GM21526 (cell line): ENCODE data around the gene OR52E1.
"Not testable (repeated sequence)": the region's sequence is repeated elsewhere in the genome, so short reads cannot be mapped to it uniquely, and the experiment has no call there.

Experiments
- ATAC-seq: cut with Tn5 transposase; IDR thresholded peaks from one replicate; pipeline ENCODE4 v1.9.1; 2021; ENCODE audit warnings: moderate library complexity; ENCODE audit not compliant: unreplicated experiment, low FRiP score

Gene OR52E1

DNA sequence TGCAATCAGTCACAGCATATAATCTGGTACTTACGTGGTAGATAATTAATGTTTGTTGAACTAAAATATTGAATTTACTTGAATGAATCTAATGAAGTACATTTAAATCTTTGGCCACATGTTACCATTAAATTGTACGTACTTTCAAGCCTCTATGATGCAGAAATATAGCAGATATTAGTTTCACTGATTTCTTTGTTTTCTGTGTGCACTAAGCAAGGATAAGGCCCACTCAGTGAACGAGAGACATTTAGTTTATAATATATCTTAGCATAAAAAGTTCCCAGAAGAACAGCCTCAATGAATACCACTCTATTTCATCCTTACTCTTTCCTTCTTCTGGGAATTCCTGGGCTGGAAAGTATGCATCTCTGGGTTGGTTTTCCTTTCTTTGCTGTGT is at the start of gene OR52E1:
OR52E1 (plus strand) TSS at position 301 of the 400 bp plus-strand sequence.
- ATAC-seq, result no peak

DNA sequence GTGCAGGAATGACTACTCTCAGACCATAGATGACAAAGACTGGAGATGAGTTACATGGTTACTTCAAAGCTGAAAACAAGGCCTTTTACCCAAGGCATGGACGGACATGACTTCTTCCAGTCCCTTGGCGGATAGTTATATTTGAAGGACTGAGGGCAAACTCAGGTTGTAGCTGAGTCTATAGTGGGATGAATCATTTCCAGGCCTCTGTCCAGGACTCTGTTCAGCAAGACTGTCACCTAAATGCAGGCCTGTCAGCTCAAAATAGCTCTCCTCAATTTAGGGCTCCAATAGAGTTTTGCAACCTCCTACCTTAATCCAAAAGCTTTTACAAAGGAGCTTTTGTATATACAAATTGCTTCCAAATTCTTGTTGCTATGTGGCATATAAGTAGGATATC is 47.4 kb upstream of the OR52E1 start:
- no peak for ATAC-seq

DNA sequence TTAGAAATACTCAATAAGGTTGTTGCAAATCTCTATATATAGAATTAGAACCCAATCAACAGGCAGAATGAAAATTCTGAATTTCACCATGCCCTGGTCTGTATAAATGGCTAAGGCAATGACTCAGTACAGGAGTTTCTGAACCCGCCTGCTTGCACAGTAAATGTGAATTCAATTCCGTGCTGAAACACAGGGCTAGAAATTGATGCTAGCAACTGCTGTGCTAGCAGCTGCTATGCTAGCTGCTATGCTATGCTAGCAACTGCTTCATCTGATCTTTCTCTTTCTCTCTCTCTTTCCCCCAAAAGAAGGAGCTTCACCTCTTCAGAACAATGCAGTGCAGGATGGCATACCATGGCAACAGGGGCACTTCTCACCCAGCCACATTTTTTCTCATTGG is 32.7 kb upstream of the OR52E1 start:
- no peak for ATAC-seq

DNA sequence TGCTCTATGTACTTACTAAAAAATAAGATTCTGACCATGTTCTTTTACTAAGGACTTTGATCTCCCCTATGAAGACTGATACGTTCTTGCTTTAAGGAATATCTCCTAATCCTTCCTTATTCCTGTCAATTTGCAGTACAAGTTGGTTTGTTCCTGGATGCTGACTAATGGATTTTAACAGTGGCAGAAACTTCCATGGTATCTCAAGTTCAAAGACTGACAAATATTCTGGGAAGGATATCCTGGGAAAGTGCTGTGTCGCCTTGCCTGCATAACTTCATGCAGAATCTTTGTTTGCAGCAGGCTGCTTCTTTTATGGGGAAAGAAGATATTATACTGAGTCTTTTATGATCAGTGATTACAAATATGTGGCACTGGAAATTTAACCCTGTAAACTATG is 31.4 kb upstream of the OR52E1 start:
- ATAC-seq, result no peak

DNA sequence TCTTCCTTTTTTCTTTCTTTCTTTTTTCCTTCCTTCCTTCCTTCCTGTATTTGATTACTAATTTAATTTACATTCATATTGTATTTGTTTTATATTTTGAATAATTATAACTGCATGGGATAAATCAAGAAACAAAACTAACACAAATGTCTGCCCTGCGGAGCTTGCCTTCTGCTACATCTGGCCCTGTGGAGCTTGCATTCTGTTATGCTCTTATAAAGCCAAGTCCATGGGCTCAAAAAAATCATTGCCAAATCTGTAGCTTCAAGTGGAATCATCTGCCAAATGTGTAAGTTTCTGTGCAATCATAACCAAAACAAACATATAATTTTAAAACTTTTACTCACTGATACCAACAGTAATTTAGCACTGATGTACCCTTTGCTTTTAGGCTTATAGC is 31.0 kb upstream of the OR52E1 start:
- no peak for ATAC-seq

DNA sequence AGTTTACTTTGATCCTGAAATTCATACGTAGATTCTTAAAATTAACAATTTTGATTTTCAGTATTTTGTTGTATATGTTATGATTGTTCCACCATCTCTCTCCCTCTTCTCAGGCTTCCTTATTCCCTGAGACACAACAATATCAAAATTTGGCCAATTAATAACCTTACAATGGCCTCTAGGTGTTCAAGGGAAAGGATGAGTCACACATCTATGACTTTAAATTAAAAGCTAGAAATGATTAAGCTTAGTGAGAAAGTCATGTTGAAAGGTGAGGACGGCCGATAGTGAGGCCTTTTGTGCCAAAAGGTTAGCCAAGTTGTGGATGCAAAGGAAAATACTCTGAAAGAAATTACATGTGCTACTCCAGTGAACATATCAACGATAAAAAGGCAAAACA is 28.5 kb upstream of the OR52E1 start:
- ATAC-seq, result no peak

DNA sequence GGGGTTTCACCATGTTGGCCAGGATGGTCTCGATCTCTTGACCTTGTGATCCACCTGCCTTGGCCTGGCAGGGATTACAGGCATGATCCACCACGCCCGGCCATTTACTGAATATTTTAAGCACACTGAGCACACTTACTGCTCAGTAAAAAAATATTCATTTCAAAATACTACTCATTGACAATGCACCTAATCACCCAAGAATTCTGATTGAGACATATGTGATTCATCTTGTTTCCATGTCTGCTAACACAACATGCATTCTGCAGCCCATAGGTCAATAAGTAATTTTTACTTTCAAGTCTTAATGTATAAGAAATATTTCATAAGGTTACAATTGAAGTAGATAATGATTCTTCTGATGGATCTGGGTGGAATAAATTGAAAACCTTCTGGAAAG is 27.3 kb upstream of the OR52E1 start:
- ATAC-seq, result no peak

DNA sequence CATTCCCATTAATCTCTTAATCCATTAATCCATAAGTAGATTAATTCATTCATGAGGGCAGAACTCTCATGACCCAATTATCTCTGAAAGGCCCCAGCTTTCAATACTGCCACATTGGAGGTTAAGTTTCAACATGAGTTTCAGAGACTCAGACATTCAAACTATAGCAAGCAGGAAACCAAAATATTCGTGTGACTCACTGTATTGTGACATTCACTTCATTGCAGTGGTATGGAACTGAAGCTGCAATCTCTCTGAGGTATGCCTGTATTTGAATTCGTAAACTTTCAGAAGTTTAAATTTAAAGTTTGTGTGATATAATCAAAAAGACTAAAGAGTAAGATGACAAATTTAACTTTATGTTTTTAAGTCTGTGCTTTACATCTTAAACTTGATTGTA is 26.0 kb upstream of the OR52E1 start:
- ATAC-seq, result no peak

DNA sequence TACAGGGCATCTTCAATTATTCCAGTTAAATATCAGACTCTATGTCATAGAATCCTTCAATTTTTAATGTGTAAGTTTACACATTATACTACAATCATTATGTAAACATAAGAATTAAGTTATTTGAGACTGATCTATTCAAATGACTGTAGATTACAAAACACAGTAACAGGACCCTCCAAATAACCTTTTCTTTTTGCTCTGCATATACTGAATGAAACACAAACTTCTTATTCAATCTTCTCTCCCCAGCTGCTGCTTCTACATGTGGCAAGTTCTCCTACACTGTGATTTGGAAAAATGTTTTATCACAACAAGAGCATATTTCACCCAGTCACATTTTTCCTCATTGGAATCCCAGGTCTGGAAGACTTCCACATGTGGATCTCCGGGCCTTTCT is 23.1 kb upstream of the OR52E1 start, which contains the start of gene OR52J3:
OR52J3 (plus strand) TSS at position 301 of the 400 bp plus-strand sequence; CDS start at position 301, 0 bp downstream.
- no peak for ATAC-seq

DNA sequence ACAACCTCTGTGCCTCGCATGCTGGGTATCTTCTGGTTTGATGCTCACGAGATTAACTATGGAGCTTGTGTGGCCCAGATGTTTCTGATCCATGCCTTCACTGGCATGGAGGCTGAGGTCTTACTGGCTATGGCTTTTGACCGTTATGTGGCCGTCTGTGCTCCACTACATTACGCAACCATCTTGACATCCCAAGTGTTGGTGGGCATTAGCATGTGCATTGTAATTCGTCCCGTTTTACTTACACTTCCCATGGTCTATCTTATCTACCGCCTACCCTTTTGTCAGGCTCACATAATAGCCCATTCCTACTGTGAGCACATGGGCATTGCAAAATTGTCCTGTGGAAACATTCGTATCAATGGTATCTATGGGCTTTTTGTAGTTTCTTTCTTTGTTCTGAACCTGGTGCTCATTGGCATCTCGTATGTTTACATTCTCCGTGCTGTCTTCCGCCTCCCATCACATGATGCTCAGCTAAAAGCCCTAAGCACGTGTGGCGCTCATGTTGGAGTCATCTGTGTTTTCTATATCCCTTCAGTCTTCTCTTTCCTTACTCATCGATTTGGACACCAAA is 22.5 kb upstream of the OR52E1 start:
- ATAC-seq, result no peak

DNA sequence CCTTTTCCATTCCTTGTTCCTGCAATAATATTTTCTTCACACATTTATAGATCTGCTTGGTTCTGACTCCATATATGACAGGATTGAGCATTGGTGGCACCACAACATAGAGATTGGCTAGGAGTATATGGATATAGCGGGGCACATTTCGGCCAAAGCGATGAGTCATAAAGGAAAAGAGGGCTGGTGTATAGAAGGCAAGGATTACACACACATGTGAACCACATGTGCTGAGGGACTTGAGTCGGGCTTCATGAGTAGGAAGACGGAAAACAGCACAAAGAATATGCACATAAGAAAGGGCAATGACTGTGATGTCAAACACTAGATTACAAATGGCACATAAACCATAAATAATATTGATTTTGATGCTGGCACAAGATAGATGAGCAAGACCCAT is 10.7 kb upstream of the OR52E1 start:
- ATAC-seq, result not testable (repeated sequence)

DNA sequence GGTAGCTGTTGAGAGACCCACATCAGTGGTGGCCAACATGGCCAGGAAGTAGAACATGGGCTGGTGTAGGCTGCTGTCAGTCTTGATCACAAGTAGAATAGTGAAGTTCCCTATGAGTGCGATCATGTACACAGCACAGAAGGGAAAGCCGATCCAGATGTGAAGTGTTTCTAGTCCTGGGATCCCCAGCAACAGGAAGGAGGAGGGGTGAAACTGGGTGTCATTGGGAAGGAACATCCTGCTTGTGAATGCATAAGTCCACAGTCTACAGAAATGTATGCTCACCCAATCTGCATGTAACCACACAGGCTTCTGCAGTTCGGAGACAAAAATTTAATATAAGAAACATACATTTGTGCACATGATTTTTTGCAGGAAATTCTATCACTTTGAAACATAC is 10.0 kb upstream of the OR52E1 start, which contains the start of gene OR52E2:
OR52E2 (minus strand) TSS at position 237 of the 400 bp plus-strand sequence; CDS start at position 237, 0 bp downstream.
- no peak for ATAC-seq

DNA sequence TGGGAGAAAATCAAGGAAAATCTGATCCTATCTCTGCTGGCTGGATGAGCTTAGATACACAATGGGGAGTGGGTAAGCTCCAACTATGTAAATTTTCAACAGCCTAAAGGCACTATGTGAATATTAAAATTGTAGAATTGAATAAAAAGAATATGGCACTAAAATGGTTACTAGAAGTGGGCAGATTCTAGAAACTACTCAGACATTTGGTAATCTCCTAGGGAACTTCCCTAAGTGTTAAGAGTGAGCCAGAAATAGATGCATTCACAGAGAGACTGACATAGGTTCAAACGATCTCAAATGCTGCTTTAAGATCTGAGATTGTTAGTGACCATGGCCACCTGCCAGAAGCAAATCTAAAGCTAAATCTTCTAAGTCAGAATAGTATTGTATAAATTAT is 4.3 kb upstream of the OR52E1 start:
- ATAC-seq, result no peak

DNA sequence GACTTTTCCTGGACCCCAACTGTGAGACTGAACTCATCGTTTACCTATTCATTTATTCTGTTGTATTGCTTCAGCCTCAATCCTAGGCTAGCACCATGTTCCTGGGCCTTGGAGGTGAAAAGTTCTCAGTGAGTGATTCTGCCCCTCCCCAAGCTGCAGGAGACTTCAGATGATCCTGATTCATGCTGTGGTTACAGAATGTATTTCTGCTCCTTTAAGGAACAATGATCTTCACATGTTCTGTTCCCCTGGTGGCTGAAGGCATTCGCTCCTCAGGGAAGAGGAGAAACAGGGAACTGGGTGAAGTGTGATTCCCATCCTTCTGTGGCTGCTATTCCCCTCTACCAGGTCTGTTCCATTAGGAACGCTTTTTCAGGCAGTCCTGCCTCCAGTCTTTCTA is 2.4 kb downstream of the OR52E1 start:
- no peak for ATAC-seq

DNA sequence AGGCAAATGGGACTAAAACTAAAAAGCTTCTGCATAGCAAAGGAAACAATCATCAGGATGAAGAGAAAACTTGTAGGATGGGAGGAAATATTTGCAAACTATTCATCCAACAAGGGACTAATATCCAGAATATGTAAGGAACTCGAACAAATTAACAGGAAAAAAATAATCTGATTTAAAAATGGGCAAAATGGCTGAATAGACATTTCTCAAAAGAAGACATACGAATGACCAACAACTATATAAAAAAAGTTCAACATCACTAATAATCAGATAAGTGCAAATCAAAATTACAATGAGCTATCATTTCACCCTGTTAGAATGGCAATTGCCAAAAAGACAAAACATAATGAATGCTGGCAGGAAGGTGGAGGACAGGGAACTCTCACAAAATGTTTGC is 12.0 kb downstream of the OR52E1 start:
- ATAC-seq, result no peak

DNA sequence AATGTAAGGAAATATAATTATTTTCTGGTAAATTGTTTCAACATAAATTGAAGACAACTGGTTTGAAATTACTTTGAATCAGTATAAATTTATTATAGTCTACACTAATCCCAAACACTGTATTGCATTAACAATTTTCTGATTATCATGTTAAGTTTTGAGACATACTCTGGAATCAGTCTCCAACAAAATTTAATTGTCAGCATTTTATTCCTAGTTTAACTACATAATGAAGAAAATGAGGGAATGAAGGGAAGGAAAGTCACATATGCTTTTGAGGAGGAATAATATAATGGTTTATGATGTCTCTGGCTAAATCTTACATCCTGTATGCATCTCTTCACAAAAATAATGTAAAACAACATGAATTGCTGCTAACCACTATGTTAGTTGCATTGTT is 14.2 kb downstream of the OR52E1 start:
- ATAC-seq, result no peak

DNA sequence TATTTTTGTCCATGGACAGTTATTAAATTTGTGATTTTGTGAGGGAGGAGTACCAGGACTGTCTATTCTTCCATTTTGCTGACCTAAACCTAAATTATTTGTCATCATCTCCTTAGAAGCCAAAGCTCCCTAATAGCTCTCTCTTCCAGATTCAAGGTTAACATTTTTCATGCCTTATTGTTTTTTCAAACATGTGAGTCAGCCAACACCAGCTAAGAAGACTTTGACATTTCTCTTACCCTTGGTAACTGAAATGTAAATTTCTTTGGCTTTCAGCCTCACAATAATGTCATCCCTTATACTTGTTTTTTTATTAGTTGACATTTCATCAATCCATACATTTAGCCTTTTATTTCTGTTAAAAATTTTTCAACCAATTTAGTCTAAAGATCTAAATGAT is 19.2 kb downstream of the OR52E1 start:
- no peak for ATAC-seq

DNA sequence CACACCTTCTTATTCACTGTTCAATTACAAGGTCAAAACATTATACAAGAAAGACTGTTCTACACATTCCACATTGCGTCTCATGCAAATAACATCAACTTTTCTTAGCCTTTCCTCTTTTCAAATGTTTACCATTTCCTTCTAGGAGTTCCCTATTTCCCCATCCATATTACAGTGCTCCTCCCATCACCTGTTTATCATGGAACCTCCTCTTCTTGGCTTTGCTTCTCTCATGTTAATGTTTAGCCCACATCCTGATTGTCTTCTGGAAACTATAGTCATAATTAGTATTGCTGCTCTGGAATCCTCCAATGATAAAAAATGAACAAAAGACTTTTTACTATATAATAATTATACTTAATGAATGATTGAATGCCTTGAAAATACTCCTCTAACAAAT is 21.3 kb downstream of the OR52E1 start:
- ATAC-seq, result no peak

DNA sequence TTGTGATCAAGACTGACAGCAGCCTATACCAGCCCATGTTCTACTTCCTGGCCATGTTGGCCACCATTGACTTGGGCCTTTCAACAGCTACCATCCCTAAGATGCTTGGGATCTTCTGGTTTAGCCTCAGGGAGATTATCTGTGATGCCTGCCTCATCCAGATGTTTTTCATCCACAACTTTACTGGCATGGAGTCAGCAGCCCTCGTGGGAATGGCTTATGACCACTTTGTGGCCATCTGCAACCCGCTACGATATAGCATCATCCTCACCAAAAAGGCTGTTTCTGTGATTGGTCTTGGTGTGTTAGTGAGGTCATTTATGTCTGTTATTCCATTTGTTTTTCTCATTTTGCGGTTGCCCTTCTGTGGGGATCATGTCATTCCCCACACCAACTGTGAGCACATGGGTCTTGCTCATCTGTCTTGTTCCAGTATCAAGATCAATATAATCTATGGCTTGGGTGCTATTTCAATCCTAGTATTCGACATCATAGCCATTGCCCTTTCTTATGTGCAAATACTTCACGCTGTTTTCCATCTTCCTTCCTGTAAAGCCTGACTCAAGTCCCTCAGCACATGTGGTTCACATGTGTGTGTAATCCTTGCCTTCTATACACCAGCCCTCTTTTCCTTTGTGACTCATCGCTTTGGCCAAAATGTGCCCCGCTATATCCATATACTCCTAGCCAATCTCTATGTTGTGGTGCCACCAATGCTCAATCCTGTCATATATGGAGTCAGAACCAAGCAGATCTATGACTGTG is 23.6 kb downstream of the OR52E1 start:
- ATAC-seq, result no peak

DNA sequence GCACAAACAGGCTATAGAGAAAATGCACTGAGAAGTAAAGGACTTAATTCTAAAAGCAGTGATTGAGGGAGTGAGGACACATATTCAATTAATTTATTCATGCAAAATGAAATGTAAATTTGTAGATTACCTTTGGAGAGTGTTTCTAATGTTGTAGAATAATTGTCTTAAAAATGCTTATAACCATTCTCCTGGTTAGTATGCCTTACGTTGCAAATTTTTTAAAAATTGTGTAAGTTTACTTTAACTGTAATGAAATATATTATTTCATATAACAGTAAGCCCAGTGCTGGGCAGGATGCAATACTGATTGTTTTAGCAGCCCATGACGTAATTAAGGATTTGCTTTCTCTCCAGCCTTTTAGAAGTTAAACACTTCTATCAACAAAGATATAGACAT is 26.6 kb downstream of the OR52E1 start:
- ATAC-seq, result no peak

DNA sequence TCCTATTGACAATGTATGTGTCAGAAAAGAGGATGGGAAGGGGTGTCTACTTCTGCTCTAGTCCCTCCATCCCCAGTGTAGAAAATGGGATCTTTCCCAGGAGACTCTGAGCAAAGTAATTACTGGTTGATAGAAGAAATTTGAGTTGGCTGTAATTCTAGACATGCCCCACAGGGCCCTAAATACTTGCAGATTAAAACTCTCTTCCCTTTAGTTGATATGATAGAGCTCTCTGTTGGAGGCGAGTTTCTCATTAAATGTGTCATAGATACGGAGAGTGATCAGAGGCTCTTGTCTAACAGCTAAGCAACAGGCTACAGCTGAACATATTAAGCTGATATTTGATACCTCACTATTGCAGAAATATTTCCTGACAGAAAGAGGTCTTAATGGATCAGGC is 32.9 kb downstream of the OR52E1 start:
- ATAC-seq, result no peak

DNA sequence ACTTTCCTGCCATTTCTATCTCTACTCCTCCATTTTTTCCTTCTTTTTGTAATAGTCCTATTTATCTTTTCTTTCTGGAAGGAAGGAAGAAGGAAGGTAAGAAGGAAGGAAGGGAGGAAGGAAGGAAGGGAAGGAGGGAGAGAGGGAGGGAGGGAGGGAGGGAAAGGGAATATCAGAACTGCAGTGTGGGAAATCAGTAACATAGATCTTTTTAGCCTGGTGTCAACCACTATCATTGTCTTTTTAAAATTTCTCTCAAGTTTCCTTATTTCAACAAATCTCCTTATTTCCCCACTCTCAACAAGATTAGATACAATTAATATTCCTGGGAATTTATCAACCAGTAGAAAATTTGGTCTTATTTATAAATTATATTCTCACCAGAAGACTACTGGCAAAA is 33.7 kb downstream of the OR52E1 start:
- ATAC-seq, result no peak
